Stimulated activated CD4-positive, alpha-beta T cell treated with anti-CD3 and anti-CD28 coated beads, Interleukin-1b, Interleukin-23, amount 100 ng/mL, for 24 hours (primary cell): Measurements from ENCODE around the gene CLMN.

Source experiments
- DNase-seq, 4 experiments: peaks; one replicate each; pipeline ENCODE4 v3.0.0-alpha.2; 2020; ENCODE audit warnings: low read depth in 4 of 4, low spot score in 1 of 4

Gene CLMN

GRCh38 chr14:95264271-95264973 lies 55.3 kb downstream of the CLMN start:
- DNase-seq, result no peak

- DNase-seq, result no peak
These were observed 56.0 kb downstream of the CLMN start for GRCh38 chr14:95263527-95264231.

- DNase-seq, result no peak
These were observed 57.2 kb downstream of the CLMN start for GRCh38 chr14:95262511-95262891.

- DNase-seq, result no peak
These were observed 57.8 kb downstream of the CLMN start for GRCh38 chr14:95261616-95262510.

GRCh38 chr14:95260537-95261361 lies 59.0 kb downstream of the CLMN start:
- peak in 1 of 4 experiments; percentile 32 for DNase-seq

GRCh38 chr14:95258754-95259593 lies 60.7 kb downstream of the CLMN start:
- DNase-seq, result no peak

GRCh38 chr14:95258156-95258555 lies 61.6 kb downstream of the CLMN start:
- no peak for DNase-seq

GRCh38 chr14:95257521-95257920 lies 62.2 kb downstream of the CLMN start:
- no peak for DNase-seq

GRCh38 chr14:95256776-95257060 lies 63.0 kb downstream of the CLMN start:
- no peak for DNase-seq

- no peak for DNase-seq
These were observed 63.5 kb downstream of the CLMN start for GRCh38 chr14:95256002-95256775.

- no peak for DNase-seq
These were observed 64.2 kb downstream of the CLMN start for GRCh38 chr14:95255487-95255886.

GRCh38 chr14:95255013-95255412 lies 64.7 kb downstream of the CLMN start:
- no peak for DNase-seq

- no peak for DNase-seq
These were observed 65.4 kb downstream of the CLMN start for GRCh38 chr14:95254288-95254687.

GRCh38 chr14:95253039-95253630 lies 66.6 kb downstream of the CLMN start:
- DNase-seq, result no peak

- DNase-seq, result no peak
These were observed 67.5 kb downstream of the CLMN start for GRCh38 chr14:95252219-95252618.

- DNase-seq, result no peak
These were observed 68.8 kb downstream of the CLMN start for GRCh38 chr14:95250936-95251335.

- DNase-seq, result no peak
These were observed 69.5 kb downstream of the CLMN start for GRCh38 chr14:95250140-95250769.

- no peak for DNase-seq
These were observed 71.3 kb downstream of the CLMN start for GRCh38 chr14:95248432-95248831.

GRCh38 chr14:95246870-95247269 lies 72.8 kb downstream of the CLMN start:
- no peak for DNase-seq
